Measurements from ENCODE around the gene TBXAS1.

DNA sequence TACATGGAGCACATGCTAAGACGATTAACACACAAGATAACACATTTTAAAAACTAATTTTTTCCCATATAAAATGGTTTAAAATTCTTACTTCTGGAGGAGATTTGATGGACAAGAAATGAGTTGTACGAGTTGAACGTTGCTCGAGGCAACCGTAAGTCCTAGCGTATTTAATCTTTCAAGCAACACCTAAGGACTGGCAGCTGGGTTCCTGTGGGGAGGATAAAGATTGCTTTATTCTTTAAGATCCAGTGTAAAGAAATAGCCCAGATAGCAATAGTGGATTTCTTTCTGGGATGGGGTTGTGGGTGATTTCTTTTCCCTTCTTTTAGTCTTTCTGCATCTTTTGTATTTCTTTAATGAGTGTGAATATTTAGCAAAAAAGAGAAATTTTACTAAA is 9.8 kb downstream of the TBXAS1 start:
- TF ChIP-seq CTCF (IDR thresholded peaks at IDR 0.05) (no peak), POLR2AphosphoS5 (IDR thresholded peaks at IDR 0.05) (no peak), EP300 (IDR thresholded peaks at IDR 0.05; ENCODE audit: low read depth) (no peak)

Data from transverse colon (tissue), 4 donors.